Measurements from ENCODE around the gene MYL11. TPM values are rescaled to one million over a fixed set of nuclear protein-coding genes. Genes with fewer than 3 reads are reported as not detected.

MYL11 gene
- total RNA-seq, 4 donors from 2014 or later, result 0.79 to 2.1 TPM; not detected in 2

- DNase-seq (ENCODE audit: low spot score in 2 of 2), result no peak
- 84 to 92% methylated on average over 10 of the region's 10 CpGs for WGBS, 2 donors
- intact Hi-C loops (cut with DNase I; ENCODE audit: low total_unique reads), result no loop called here
- no peak for TF ChIP-seq POLR2A (IDR thresholded peaks at IDR 0.05)
- TF ChIP-seq, protein P1, sequence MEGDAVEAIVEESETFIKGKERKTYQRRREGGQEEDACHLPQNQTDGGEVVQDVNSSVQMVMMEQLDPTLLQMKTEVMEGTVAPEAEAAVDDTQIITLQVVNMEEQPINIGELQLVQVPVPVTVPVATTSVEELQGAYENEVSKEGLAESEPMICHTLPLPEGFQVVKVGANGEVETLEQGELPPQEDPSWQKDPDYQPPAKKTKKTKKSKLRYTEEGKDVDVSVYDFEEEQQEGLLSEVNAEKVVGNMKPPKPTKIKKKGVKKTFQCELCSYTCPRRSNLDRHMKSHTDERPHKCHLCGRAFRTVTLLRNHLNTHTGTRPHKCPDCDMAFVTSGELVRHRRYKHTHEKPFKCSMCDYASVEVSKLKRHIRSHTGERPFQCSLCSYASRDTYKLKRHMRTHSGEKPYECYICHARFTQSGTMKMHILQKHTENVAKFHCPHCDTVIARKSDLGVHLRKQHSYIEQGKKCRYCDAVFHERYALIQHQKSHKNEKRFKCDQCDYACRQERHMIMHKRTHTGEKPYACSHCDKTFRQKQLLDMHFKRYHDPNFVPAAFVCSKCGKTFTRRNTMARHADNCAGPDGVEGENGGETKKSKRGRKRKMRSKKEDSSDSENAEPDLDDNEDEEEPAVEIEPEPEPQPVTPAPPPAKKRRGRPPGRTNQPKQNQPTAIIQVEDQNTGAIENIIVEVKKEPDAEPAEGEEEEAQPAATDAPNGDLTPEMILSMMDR (IDR thresholded peaks at IDR 0.05), result no peak
- no peak overlapping the region for H3K4me3 ChIP-seq (ENCODE audit: low read depth, poor library complexity, severe bottlenecking)
Observed at GRCh38 chr16:30365200-30365599, 9.4 kb upstream of the MYL11 start.

- intact Hi-C loops (cut with DNase I; ENCODE audit: low total_unique reads), result no loop called here
Observed at GRCh38 chr16:30366511-30366910, 8.1 kb upstream of the MYL11 start.

DNA sequence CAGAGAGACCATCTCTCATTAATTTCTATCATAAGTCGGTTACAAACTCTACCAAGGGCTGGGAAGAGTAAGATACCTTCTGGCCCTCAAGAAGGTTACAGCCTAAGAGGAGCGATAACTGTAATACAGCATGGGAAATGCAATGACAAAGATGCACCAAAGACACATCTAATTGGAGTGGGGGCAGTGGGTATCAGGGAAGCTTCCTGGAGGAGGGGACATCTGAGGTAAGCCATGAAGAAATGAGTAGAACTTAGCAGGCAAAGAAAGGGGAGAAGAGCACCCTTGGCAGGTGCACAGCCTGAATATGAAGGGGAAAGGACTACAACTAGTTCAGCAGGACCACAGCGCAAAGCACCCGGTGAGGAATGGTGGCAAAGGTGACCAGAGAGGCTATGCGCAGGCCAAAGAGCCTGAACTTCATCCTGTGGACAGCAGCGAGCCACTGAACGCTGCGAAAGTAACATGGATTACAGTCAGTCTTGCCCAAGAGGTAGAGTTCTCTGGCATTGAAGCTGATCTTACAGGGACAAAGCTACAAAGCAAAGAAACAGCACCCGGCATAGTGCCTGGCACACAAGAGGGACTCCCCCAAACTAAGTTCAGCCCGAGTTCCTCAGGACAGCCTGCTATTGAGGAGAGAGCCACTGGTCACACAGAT is 7.1 kb upstream of the MYL11 start:
- intact Hi-C loops (cut with DNase I; ENCODE audit: low total_unique reads), result no loop called here
- no peak overlapping the region for H3K4me3 ChIP-seq (ENCODE audit: low read depth, poor library complexity, severe bottlenecking)
- no peak for DNase-seq (ENCODE audit: low spot score in 2 of 2)
- 71% methylated on average over 10 of the region's 10 CpGs for WGBS, 2 donors
- TF ChIP-seq, protein P1 (IDR thresholded peaks at IDR 0.05), result no peak
- TF ChIP-seq POLR2A (IDR thresholded peaks at IDR 0.05), result no peak

More at GRCh38 chr16:30366511-30366910, 8.1 kb upstream of the MYL11 start:
- WGBS, 2 donors, result 78 to 84% methylated on average over 4 of the region's 4 CpGs
- DNase-seq (ENCODE audit: low spot score in 2 of 2), result no peak
- H3K4me3 ChIP-seq (ENCODE audit: low read depth, poor library complexity, severe bottlenecking), result no peak overlapping the region
- no peak for TF ChIP-seq POLR2A (IDR thresholded peaks at IDR 0.05)
- TF ChIP-seq, protein P1 (IDR thresholded peaks at IDR 0.05), result no peak

- no peak overlapping the region for H3K4me3 ChIP-seq (ENCODE audit: low read depth, poor library complexity, severe bottlenecking)
- no peak for TF ChIP-seq POLR2A (IDR thresholded peaks at IDR 0.05)
- TF ChIP-seq, protein P1 (IDR thresholded peaks at IDR 0.05), result no peak
- no peak for DNase-seq (ENCODE audit: low spot score in 2 of 2)
- WGBS, 2 donors, result 2 to 7% methylated on average over 8 of the region's 8 CpGs
- intact Hi-C loops (cut with DNase I; ENCODE audit: low total_unique reads), result no loop called here
Observed at GRCh38 chr16:30368122-30368791, 6.3 kb upstream of the MYL11 start.

DNA sequence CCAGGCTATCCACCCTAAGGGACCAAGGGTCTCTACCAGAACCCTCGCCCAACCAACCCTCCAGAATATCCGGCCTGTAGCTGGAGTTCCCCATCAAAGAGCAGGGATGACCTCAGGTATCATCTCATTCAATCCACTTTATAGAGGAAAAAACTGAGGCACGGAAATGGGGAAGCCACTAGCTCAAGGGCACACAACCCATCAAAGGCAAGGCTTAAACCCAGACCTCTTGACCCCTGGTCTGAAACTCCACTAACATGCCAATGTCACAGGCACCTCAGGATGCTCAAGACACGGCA is 5.9 kb upstream of the MYL11 start:
- 0 to 4% methylated on average over 4 of the region's 4 CpGs for WGBS, 2 donors
- TF ChIP-seq, protein P1 (IDR thresholded peaks at IDR 0.05), result no peak
- TF ChIP-seq POLR2A (IDR thresholded peaks at IDR 0.05), result no peak
- DNase-seq (ENCODE audit: low spot score in 2 of 2), result no peak
- intact Hi-C loops (cut with DNase I; ENCODE audit: low total_unique reads), result no loop called here
- peak overlapping the region; percentile 64 for H3K4me3 ChIP-seq (ENCODE audit: low read depth, poor library complexity, severe bottlenecking)

Data from lower leg skin (tissue), 4 donors.